Transverse colon (tissue), 4 donors: ENCODE measurements around the gene CBLC. TPM values are rescaled to one million over a fixed set of nuclear protein-coding genes. Genes with fewer than 3 reads are reported as not detected.

Experiments used
- DNase-seq: peaks from one replicate; pipeline ENCODE4 v3.0.0-alpha.2; 2019
- H3K27ac ChIP-seq, 4 donors: fragments of 200-600 bp; sonication (generic); 2 replicates each; pipeline ENCODE4 v1.5.1; 2016 to 2018; ENCODE audit warnings: inconsistent platforms in 4 of 4
- H3K27me3 ChIP-seq: fragments of 200-600 bp; sonication (generic); 2 replicates; pipeline ENCODE4 v1.5.1; 2017; ENCODE audit warnings: inconsistent platforms
- H3K36me3 ChIP-seq, 4 donors: fragments of 200-600 bp; sonication (generic); 2 replicates each; pipeline ENCODE4 v1.5.1; 2017 to 2019; ENCODE audit warnings: inconsistent platforms in 4 of 4
- H3K4me1 ChIP-seq, 4 donors: fragments of 200-600 bp; sonication (generic); 2 replicates each; pipeline ENCODE4 v1.5.1; 2017 to 2020; ENCODE audit warnings: inconsistent platforms in 4 of 4
- H3K4me3 ChIP-seq, 4 donors: fragments of 200-600 bp; sonication (generic); 1 replicate in 1 of 4; 2 replicates in 3 of 4; pipeline versions ENCODE4 v1.5.1 to v1.6.1; 2017 to 2019; ENCODE audit warnings: inconsistent platforms in 4 of 4
- H3K9me3 ChIP-seq, 2 donors: fragments of 200-600 bp; sonication (generic); 2 replicates each; pipeline ENCODE4 v1.5.1; 2017 to 2019; ENCODE audit warnings: inconsistent platforms in 2 of 2
- CTCF ChIP-seq, 5 experiments: fragments of 200-600 bp in 3 of 5; fragments of 450-650 bp in 2 of 5; sonication (generic) in 3 of 5; IDR thresholded peaks; 1 replicate in 2 of 5; 2 replicates in 3 of 5; pipeline ENCODE4 v1.5.1; 2016 to 2017; ENCODE audit warnings: antibody characterized with exemption in 5 of 5, inconsistent platforms in 3 of 5, mild to moderate bottlenecking in 2 of 5, moderate library complexity in 1 of 5
- EP300 ChIP-seq: sonication (generic); formaldehyde crosslinking; IDR thresholded peaks from one replicate; pipeline ENCODE4 v1.6.1; 2017; ENCODE audit warnings: antibody characterized with exemption, low read depth
- POLR2A ChIP-seq: fragments of 450-650 bp; IDR thresholded peaks from one replicate; pipeline ENCODE4 v1.6.1; 2016; ENCODE audit warnings: antibody characterized with exemption, mild to moderate bottlenecking, moderate library complexity
- POLR2AphosphoS5 ChIP-seq, 3 donors: sonication (generic); formaldehyde crosslinking; IDR thresholded peaks; one replicate each; pipeline ENCODE4 v1.6.1; 2016; ENCODE audit warnings: antibody characterized with exemption in 3 of 3
- WGBS, 2 donors: methylation state at CpG; one replicate each; pipeline ENCODE4 v1.1.5; 2018; ENCODE audit warnings: low coverage in 1 of 2; 5-methylcytosine and 5-hydroxymethylcytosine counted together
- in situ Hi-C, 4 donors: fragments of 200-750 bp; cut with MboI; loops; one replicate each; pipeline versions ENCODE4 v1.15.0 to v1.15.1; 2017; ENCODE audit warnings: low sequenced_read_pairs in 3 of 4, low pct_ligation_motif_present in 1 of 4, low pct_unique_long_range_greater_than_20kb in 1 of 4
- intact Hi-C: fragments of 100-400 bp; cut with DNase I; formaldehyde crosslinking; loops from one replicate; pipeline ENCODE4 v1.15.1; 2023; ENCODE audit warnings: low total_unique reads
- total RNA-seq, 4 donors: library from RNA; depleted of rRNA; stranded (reverse); fragments of >200 nt; gene quantifications; one replicate each; pipeline ENCODE4 v1.1.0, GENCODE V29; 2016

The CBLC gene
- total RNA-seq, 4 donors from 2014 or later: 96.1 to 210 (median 145) TPM

GRCh38 chr19:44745341-44745831, 32.3 kb upstream of the CBLC start:
- Histone ChIP-seq H3K27me3 (no peaks in the 10 kb centered on the region), H3K4me1 (peaks cover 58 to 89% (median 84%) of the 10 kb centered on the region in 4 donors), H3K9me3 (no peaks in the 10 kb centered on the region), H3K27ac (peak overlapping the region; percentile 96 to 99 (median 97)), H3K36me3 (no peaks in the 10 kb centered on the region), H3K4me3 (peak overlapping the region in 1 of 4 donors; percentile 25)
- 20 to 35% methylated on average over 4 to 10 of the region's 10 CpGs for WGBS, 2 donors
- intact Hi-C loops (no loop called here), in situ Hi-C loops (no loop called here)
- TF ChIP-seq CTCF (IDR thresholded peaks at IDR 0.05) (no peak), POLR2AphosphoS5 (IDR thresholded peaks at IDR 0.05) (peak; percentile 50 to 56 (median 54)), EP300 (peak; percentile 82)
- DNase-seq: peak; percentile 82

- peaks cover 57 to 89% (median 84%) of the 10 kb centered on the region in 4 donors for H3K4me1 ChIP-seq
- intact Hi-C loops: no loop called here
- H3K27ac ChIP-seq: peak overlapping the region; percentile 96 to 99 (median 97)
- H3K36me3 ChIP-seq: no peaks in the 10 kb centered on the region
- H3K9me3 ChIP-seq: no peaks in the 10 kb centered on the region
- TF ChIP-seq CTCF (IDR thresholded peaks at IDR 0.05) (no peak), POLR2A (no peak), POLR2AphosphoS5 (IDR thresholded peaks at IDR 0.05) (no peak), EP300 (no peak)
- H3K27me3 ChIP-seq: no peaks in the 10 kb centered on the region
- peak overlapping the region in 1 of 4 donors; percentile 83 for H3K4me3 ChIP-seq
- in situ Hi-C loops: no loop called here
- WGBS, 2 donors: 70 to 76% methylated on average over 4 of the region's 4 CpGs
- no peak for DNase-seq
Observed at GRCh38 chr19:44745887-44746600, 31.6 kb upstream of the CBLC start.

GRCh38 chr19:44746616-44746945, 31.1 kb upstream of the CBLC start:
- no peak for DNase-seq
- Histone ChIP-seq H3K27me3 (no peaks in the 10 kb centered on the region), H3K27ac (peak overlapping the region; percentile 96 to 99 (median 97)), H3K4me1 (peaks cover 52 to 89% (median 84%) of the 10 kb centered on the region in 4 donors), H3K9me3 (no peaks in the 10 kb centered on the region), H3K4me3 (peak overlapping the region in 1 of 4 donors; percentile 83), H3K36me3 (no peaks in the 10 kb centered on the region)
- intact Hi-C loops: no loop called here
- 62 to 72% methylated on average over 3 to 5 of the region's 5 CpGs for WGBS, 2 donors
- no peak for TF ChIP-seq CTCF (IDR thresholded peaks at IDR 0.05)
- no peak for TF ChIP-seq EP300
- no peak for TF ChIP-seq POLR2AphosphoS5 (IDR thresholded peaks at IDR 0.05)
- no peak for TF ChIP-seq POLR2A
- in situ Hi-C loops: no loop called here

- 7 to 10% methylated on average over 3 to 21 of the region's 34 CpGs for WGBS, 2 donors
- peaks cover 49 to 89% (median 83%) of the 10 kb centered on the region in 4 donors for H3K4me1 ChIP-seq
- intact Hi-C loops: no loop called here
Observed at GRCh38 chr19:44746946-44747738, 30.5 kb upstream of the CBLC start.

More at GRCh38 chr19:44746946-44747738, 30.5 kb upstream of the CBLC start:
- Histone ChIP-seq H3K27me3 (no peaks in the 10 kb centered on the region), H3K36me3 (peaks cover 0 to under 1% (median 0%) of the 10 kb centered on the region in 4 donors), H3K27ac (peak overlapping the region; percentile 96 to 99 (median 97)), H3K9me3 (no peaks in the 10 kb centered on the region), H3K4me3 (peak overlapping the region in 3 of 4 donors; percentile 77 to 93 (median 83))
- DNase-seq: peak; percentile 97
- TF ChIP-seq POLR2AphosphoS5 (IDR thresholded peaks at IDR 0.05) (peak; percentile 89 to 92 (median 90)), EP300 (peak; percentile 89), POLR2A (no peak), CTCF (IDR thresholded peaks at IDR 0.05) (no peak)
- in situ Hi-C loops: no loop called here
